ENCODE data around the gene CNNM1. TPM values are rescaled to one million over a fixed set of nuclear protein-coding genes. Genes with fewer than 3 reads are reported as not detected.

CNNM1 gene
- total RNA-seq, 1 donor from 2014 or later = not detected

- no peak for ATAC-seq
- no peak for DNase-seq (ENCODE audit: low spot score)
- intact Hi-C loops (cut with DNase I) = loop anchor here (5.0 kb wide), 1 partner anchor 180 kb away; no protein-coding TSS in a partner anchor
Observed at GRCh38 chr10:99432047-99432446, 102.9 kb downstream of the CNNM1 start.

DNA sequence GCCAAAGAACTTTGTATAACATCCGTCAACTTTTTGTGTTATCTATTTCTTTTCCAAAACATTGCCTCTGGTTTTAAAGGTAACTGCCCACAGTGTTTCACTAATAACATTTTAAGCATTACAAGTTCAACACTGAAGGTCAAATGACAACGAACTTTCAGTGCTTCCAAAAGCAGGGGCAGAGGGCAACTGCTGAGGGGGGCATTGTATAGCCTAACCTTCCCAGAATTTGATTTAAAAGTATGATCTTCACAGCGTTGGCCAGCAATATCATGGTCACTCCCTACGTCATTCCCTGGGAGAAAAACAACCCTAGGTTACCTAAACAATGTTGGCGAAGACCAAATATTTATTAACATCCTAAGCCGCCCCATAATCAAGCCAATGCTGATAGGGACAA, 103.7 kb downstream of the CNNM1 start:
- no peak for DNase-seq (ENCODE audit: low spot score)
- intact Hi-C loops (cut with DNase I) = loop anchor here (5.0 kb wide), 1 partner anchor 179 kb away; no protein-coding TSS in a partner anchor
- no peak for ATAC-seq

GRCh38 chr10:99433378-99434020, 104.3 kb downstream of the CNNM1 start:
- intact Hi-C loops (cut with DNase I) = loop anchor here (5.0 kb wide), 1 partner anchor 179 kb away; no protein-coding TSS in a partner anchor
- no peak for DNase-seq (ENCODE audit: low spot score)
- ATAC-seq = no peak

GRCh38 chr10:99435986-99436638, 107.0 kb downstream of the CNNM1 start:
- DNase-seq (ENCODE audit: low spot score) = no peak
- ATAC-seq = peak; percentile 58
- intact Hi-C loops (cut with DNase I) = no loop called here

GRCh38 chr10:99438890-99439289, 109.7 kb downstream of the CNNM1 start:
- DNase-seq (ENCODE audit: low spot score) (no peak), ATAC-seq (no peak)
- intact Hi-C loops (cut with DNase I) = no loop called here

DNA sequence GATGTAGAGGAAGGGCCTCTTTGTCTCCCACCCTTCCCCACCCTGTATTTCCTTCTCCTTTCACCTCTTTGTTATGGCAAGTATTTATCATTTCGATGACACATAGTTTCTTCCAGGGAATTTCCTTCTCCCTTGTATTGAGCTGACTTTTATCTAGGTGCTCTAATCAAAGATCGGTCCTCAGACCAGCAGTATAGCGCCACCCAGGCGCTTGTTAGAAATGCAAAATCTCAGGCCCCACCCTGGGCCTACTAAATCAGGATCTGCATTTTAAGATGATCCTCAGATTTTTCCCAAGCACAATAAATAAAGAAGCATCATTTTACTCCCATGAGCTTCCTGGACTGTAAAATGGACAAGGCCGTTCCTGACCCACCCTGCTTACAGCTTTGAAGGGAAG, 113.2 kb downstream of the CNNM1 start:
- no peak for ATAC-seq
- intact Hi-C loops (cut with DNase I) = no loop called here
- no peak for DNase-seq (ENCODE audit: low spot score)

DNA sequence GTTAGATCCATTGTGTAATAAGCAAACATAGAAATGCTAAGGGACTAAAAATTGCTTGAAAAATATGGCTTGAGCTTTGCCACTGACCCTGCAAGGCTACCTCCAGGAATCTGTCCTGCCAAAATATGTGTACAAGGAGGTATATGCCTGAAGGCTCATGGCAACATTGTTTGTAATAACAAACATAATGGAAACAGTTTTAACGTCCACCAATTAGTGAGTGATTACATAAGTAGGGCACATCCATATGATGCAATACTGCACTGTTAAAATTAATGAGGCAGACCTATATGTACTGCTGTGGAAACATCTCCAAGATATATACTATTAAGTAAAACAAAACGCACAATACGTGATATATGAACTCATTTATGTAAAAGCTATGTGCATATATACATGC, 114.3 kb downstream of the CNNM1 start:
- DNase-seq (ENCODE audit: low spot score) (no peak), ATAC-seq (no peak)
- intact Hi-C loops (cut with DNase I) = no loop called here

Other genes starting within 250 kb of the CNNM1 start
- 1.7 TPM for gene HPSE2, start 93.5 kb upstream of the CNNM1 start, total RNA-seq
- 12.2 TPM for gene GOT1, start 101.3 kb downstream of the CNNM1 start, total RNA-seq
- not detected for gene NKX2-3, start 203.6 kb downstream of the CNNM1 start, total RNA-seq